HG02678 (cell line): ENCODE results near the gene CD28.
"Not testable (repeated sequence)": the region's sequence is repeated elsewhere in the genome, so short reads cannot be mapped to it uniquely, and the experiment has no call there.

ENCODE experiments used
- ATAC-seq: cut with Tn5 transposase; IDR thresholded peaks from one replicate; pipeline ENCODE4 v1.9.1; 2021; ENCODE audit warnings: mild to moderate bottlenecking, moderate library complexity; ENCODE audit not compliant: unreplicated experiment

The CD28 gene

DNA sequence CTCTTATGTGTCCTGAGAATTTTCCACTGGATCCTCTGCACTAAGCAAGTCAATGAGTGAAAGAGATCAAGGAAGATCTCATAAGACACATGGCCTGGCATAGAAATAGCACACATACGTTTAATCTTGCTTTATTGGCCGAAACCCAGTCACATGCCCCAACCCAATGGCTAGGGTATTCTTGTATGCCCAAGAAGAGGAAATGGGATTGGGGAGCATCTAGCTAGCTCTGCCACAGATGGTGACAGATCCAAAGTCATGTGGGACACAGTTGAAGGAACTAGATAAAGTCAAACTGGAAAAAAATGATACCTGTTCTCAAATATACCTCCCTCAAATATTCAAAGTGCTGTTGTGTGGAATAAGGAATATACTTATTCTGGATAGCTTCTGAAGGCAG, 74.7 kb downstream of the CD28 start:
- no peak for ATAC-seq

DNA sequence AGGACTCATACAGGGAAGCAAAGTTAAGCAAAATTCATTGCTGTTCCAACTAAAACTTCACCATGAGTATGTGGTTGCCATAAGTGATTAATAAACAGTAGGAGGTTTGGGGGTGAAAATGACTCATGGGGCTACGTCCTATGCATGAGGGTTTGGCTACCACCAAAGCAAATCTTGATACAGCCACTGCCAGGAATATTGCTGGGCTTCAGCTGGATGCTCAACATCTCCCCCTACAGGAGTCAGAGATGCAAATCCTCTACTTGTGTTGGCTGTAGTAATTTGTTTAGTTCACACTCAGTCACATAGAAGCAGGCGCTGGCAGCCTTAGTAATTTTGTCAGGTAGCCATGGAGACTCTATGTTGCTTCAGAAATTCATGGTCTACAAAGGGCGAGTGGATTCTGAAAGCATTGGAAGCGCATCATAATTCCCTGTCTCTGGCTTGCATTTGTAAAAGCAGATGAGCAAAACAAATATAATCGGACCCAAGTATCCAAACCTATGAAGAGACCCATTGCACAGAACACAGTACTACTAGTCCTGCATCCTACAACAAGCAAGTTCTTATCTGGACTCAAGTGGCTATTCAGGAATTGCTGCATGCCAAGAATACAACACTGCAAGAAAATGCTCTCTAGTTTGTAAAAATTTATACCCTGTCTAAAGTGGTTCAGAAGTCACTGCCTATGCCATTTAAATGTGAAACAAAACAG, 76.0 kb downstream of the CD28 start:
- peak; percentile 59 for ATAC-seq

DNA sequence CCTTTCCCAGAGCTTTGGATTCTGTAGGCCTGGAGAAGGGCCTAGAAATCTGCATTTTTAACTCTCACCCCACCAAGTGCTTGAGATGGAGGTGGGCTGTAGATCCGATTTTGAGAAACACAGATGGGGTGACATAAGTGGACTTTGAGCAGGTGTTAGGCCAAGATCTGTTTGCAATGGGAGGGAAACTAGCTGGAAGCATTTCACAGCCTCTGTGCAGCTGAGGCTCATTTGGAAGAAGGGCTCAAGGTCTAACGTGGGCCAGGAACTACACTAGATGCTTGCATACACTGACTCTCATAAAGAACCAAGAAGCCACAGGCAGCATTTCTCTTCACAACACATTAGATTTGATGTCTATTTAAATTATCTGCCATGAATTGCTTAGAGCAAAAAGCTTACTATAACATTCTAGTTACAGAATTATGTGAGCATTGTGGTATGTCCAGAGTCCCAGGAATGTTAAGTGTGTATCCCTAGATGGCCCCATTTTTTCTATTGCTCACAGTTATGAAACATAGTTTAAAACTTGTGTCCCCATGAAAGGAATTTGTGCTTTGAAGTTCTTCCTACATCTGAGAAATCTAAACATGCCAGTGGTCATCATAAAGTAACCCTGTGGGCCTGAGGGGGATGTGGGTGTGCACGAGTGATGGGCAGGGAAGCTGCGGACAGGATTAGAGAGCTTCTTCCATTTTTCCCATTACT, 77.2 kb downstream of the CD28 start:
- ATAC-seq = no peak

DNA sequence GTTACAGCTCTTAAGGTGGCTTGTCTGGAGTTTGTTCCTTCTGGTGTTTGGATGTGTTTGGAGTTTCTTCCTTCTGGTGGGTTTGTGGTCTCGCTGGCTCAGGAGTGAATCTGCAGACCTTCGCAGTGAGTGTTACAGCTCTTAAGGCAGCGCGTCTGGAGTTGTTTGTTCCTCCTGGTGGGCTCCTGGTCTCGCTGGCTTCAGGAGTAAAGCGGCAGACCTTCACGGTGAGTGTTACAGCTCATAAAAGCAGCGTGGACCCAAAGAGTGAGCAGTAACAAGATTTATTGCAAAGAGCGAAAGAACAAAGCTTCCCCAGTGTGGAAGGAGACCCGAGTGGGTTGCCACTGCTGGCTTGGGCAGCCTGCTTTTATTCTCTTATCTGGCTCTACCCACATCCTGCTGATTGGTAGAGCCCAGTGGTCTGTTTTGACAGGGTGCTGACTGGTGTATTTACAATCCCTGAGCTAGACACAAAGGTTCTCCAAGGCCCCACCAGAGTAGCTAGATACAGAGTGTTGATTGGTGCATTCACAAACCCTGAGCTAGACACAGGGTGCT, 78.4 kb downstream of the CD28 start:
- ATAC-seq = not testable (repeated sequence)

DNA sequence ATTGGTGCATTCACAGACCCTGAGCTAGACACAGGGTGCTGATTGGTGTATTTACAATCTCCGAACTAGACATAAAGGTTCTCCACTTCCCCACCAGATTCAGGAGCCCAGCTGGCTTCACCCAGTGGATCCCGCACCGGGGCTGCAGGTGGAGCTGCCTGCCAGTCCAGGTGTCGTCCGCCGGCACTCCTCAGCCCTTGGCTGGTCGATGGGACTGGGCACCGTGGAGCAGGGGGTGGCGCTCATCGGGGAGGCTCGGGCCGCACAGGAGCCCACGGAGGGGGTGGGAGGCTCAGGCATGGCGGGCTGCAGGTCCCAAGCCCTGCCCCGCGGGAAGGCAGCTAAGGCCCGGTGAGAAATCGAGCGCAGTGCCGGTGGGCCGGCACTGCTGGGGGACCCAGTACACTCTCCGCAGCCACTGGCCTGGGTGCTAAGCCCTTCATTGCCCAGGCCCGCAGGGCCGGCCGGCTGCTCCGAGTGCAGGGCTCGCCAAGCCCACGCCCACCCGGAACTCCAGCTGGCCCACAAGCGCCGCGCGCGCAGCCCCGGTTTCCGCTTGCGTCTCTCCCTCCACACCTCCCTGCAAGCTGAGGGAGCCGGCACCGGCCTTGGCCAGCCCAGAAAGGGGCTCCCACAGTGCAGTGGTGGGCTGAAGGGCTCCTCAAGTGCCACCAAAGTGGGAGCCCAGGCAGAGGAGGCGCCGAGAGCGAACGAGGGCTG, 79.1 kb downstream of the CD28 start:
- ATAC-seq = not testable (repeated sequence)

DNA sequence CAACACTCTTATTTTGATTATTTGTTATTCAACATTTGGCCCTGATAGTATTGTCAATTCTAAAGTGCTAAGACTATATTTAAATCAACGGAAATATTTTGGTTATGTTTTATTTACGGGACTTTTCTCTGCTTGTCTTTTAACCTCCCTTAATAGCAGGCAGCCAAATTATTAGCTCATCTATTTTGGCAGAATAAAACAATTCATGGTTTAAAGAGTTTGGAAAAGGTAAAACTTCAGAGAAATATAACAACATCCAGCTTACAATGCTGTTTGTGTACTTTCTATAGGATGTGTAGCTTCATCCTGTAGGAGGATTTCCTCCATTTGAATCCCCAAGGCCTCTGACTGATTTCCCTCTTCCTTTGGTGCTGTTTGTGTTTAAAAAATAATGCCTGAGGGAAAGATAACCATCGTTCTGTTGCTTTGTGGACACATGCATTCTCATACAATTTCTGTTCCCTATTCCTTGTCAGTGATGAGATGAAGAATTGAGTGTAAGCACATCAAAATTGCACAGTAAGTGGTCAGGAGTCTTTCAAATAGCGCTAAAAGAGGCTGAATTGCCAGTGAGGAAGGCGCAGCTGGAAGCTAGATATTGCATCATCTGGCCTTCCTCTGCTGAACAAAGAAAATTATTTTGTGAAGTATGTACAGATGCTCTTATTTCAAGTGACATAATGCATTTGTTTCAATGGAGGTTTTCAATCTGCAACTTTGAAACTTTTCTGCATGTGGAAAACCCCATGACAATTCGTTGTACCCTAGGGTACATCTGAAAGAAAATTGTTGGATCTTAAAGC, 80.3 kb downstream of the CD28 start:
- ATAC-seq = no peak

DNA sequence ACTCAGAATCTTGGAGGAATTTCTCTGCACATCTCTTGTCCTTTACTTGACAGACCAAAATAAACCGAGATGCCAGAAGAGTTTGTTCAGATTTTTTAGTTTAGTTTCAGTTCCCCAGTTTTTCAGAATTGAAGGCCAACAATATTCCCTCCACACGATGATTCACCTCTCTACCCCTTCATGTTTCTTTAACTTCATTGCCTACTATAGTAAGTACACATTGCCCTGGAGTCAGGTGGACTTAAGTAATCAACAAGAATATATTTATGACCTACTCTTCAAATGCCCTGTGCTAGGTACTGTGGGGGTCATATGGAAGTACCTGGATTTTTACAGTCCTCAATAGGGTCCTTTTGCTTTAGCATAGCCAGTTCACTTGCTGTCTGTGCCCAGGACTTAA, 81.5 kb downstream of the CD28 start:
- ATAC-seq = no peak
